Gastrocnemius medialis (tissue), 4 donors: ENCODE data around the gene CPZ. TPM values are rescaled to one million over a fixed set of nuclear protein-coding genes. Genes with fewer than 3 reads are reported as not detected.

Experiments
- ATAC-seq, 2 donors: fragments of 150-250 bp; one replicate each; pipeline ENCODE4 v1.9.1; 2016
- DNase-seq, 2 donors: peaks; one replicate each; pipeline ENCODE4 v3.0.0-alpha.2; 2019
- H3K27ac ChIP-seq, 4 donors: fragments of 200-600 bp; sonication (generic); 1 replicate in 1 of 4; 2 replicates in 3 of 4; pipeline ENCODE4 v1.5.1; 2016 to 2018; ENCODE audit warnings: mild to moderate bottlenecking in 2 of 4, moderate library complexity in 1 of 4
- H3K27me3 ChIP-seq, 3 donors: fragments of 200-600 bp; sonication (generic) in 2 of 3; 1 replicate in 1 of 3; 2 replicates in 2 of 3; pipeline versions ENCODE4 v1.5.1 to v1.6.0; 2016 to 2019; ENCODE audit warnings: mild to moderate bottlenecking in 1 of 3, moderate library complexity in 1 of 3
- H3K36me3 ChIP-seq, 2 donors: fragments of 200-600 bp; sonication (generic) in 1 of 2; one replicate each; pipeline ENCODE4 v1.5.1; 2017 to 2018
- H3K4me1 ChIP-seq, 2 donors: fragments of 200-600 bp; sonication (generic) in 1 of 2; one replicate each; pipeline ENCODE4 v1.5.1; 2016 to 2017; ENCODE audit warnings: mild to moderate bottlenecking in 2 of 2
- H3K4me3 ChIP-seq, 4 donors: fragments of 200-600 bp; sonication (generic) in 3 of 4; 1 replicate in 1 of 4; 2 replicates in 3 of 4; pipeline ENCODE4 v1.5.1; 2016 to 2019; ENCODE audit warnings: mild to moderate bottlenecking in 2 of 4
- H3K9me3 ChIP-seq, 3 donors: fragments of 200-600 bp; sonication (generic) in 2 of 3; 1 replicate in 1 of 3; 2 replicates in 2 of 3; pipeline ENCODE4 v1.5.1; 2016 to 2019
- POLR2A ChIP-seq, 2 donors: fragments of 450-650 bp; IDR thresholded peaks; one replicate each; pipeline ENCODE4 v1.6.1; 2017; ENCODE audit warnings: antibody characterized with exemption in 2 of 2, mild to moderate bottlenecking in 2 of 2, moderate library complexity in 2 of 2
- in situ Hi-C, 4 donors: fragments of 200-750 bp; cut with MboI; loops; one replicate each; pipeline versions ENCODE4 v1.15.0 to v1.8.0; 2017; ENCODE audit warnings: low sequenced_read_pairs in 4 of 4
- intact Hi-C: fragments of 100-400 bp; cut with DNase I; formaldehyde crosslinking; loops from one replicate; pipeline ENCODE4 v1.15.1; 2023; ENCODE audit warnings: low total_unique reads
- total RNA-seq, 4 donors: library from RNA; depleted of rRNA; stranded (reverse); fragments of >200 nt; gene quantifications; one replicate each; pipeline versions ENCODE4 v1.1.0 to v1.2.3, GENCODE V29; 2016
- TF ChIP-seq, protein P1 (sequence below), 5 experiments: fragments of 450-650 bp in 3 of 5; fragments of 200-600 bp in 2 of 5; sonication (generic) in 2 of 5; IDR thresholded peaks in 4 of 5; conservative IDR thresholded peaks in 1 of 5; 1 replicate in 4 of 5; 2 replicates in 1 of 5; pipeline ENCODE4 v1.5.1; 2016 to 2019; ENCODE audit warnings: antibody characterized with exemption in 5 of 5, mild to moderate bottlenecking in 3 of 5, moderate library complexity in 3 of 5

Gene CPZ
- total RNA-seq, 4 donors from 2014 or later, result not detected

DNA sequence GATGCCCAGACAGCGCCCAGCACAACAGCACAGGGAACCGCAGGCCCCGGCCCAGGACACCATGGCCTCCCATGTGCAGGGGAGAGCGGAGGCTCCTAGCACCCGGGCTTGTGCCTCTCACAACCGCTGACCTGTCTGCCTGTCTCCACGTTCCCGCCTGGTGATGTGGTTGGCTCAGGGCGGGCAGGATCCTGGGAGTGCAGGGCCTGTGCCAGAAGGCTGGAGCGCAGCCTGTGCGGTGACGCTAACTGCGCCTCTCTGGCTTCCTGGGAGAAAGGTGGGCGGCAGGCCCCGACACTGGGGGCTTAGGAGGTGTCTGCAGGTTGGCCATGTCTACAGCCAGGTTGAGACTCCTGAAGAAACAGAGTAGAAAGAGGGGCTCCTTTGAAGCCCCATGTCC is 48.7 kb downstream of the CPZ start:
- Histone ChIP-seq H3K4me3 (no peak overlapping the region), H3K9me3 (no peaks in the 10 kb centered on the region), H3K27me3 (no peaks in the 10 kb centered on the region), H3K27ac (no peak overlapping the region), H3K36me3 (no peaks in the 10 kb centered on the region), H3K4me1 (no peaks in the 10 kb centered on the region)
- in situ Hi-C loops, result no loop called here
- TF ChIP-seq, protein P1, sequence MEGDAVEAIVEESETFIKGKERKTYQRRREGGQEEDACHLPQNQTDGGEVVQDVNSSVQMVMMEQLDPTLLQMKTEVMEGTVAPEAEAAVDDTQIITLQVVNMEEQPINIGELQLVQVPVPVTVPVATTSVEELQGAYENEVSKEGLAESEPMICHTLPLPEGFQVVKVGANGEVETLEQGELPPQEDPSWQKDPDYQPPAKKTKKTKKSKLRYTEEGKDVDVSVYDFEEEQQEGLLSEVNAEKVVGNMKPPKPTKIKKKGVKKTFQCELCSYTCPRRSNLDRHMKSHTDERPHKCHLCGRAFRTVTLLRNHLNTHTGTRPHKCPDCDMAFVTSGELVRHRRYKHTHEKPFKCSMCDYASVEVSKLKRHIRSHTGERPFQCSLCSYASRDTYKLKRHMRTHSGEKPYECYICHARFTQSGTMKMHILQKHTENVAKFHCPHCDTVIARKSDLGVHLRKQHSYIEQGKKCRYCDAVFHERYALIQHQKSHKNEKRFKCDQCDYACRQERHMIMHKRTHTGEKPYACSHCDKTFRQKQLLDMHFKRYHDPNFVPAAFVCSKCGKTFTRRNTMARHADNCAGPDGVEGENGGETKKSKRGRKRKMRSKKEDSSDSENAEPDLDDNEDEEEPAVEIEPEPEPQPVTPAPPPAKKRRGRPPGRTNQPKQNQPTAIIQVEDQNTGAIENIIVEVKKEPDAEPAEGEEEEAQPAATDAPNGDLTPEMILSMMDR (IDR thresholded peaks at IDR 0.05 in 4 of 5, conservative IDR thresholded peaks at IDR 0.05 in 1 of 5), result no peak
- no peak for TF ChIP-seq POLR2A (IDR thresholded peaks at IDR 0.05)
- DNase-seq, result no peak
- ATAC-seq, result no peak
- intact Hi-C loops, result no loop called here

- H3K27me3 ChIP-seq, result no peaks in the 10 kb centered on the region
- no peaks in the 10 kb centered on the region for H3K4me1 ChIP-seq
- H3K27ac ChIP-seq, result no peak overlapping the region
- ATAC-seq (no peak), DNase-seq (no peak)
- H3K4me3 ChIP-seq, result no peak overlapping the region
- H3K36me3 ChIP-seq, result no peaks in the 10 kb centered on the region
- TF ChIP-seq, protein P1 (IDR thresholded peaks at IDR 0.05 in 4 of 5, conservative IDR thresholded peaks at IDR 0.05 in 1 of 5), result no peak
- no peak for TF ChIP-seq POLR2A (IDR thresholded peaks at IDR 0.05)
- H3K9me3 ChIP-seq, result no peaks in the 10 kb centered on the region
- in situ Hi-C loops (no loop called here), intact Hi-C loops (no loop called here)
Observed at GRCh38 chr4:8641931-8642650, 49.5 kb downstream of the CPZ start.

GRCh38 chr4:8642651-8643321 is 50.2 kb downstream of the CPZ start:
- TF ChIP-seq, protein P1 (IDR thresholded peaks at IDR 0.05 in 4 of 5, conservative IDR thresholded peaks at IDR 0.05 in 1 of 5), result no peak
- TF ChIP-seq POLR2A (IDR thresholded peaks at IDR 0.05), result no peak
- Histone ChIP-seq H3K4me1 (no peaks in the 10 kb centered on the region), H3K27me3 (no peaks in the 10 kb centered on the region), H3K9me3 (no peaks in the 10 kb centered on the region), H3K36me3 (no peaks in the 10 kb centered on the region), H3K27ac (no peak overlapping the region), H3K4me3 (no peak overlapping the region)
- no peak for ATAC-seq
- in situ Hi-C loops (no loop called here), intact Hi-C loops (no loop called here)
- DNase-seq, result no peak

DNA sequence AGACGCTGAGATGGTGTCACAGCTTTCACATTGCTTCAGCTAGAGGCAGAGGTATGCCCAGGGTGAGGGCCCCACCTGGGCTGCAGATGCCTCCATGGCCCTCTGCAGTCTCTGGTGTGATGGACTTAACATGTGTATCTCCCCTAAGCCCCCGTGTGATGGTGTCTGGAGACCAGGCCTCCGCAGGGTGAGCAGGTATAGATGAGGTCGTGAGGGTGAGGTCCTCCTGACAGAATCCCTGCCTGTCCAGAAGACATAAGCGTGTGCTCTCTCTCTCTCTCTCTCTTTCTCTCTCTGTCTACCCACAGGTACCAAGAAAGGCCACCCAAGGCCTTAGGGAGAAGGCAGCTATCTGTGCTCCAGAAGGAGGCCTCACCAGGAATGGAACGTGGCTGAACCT is 50.9 kb downstream of the CPZ start:
- in situ Hi-C loops, result no loop called here
- TF ChIP-seq, protein P1 (IDR thresholded peaks at IDR 0.05 in 4 of 5, conservative IDR thresholded peaks at IDR 0.05 in 1 of 5), result no peak
- Histone ChIP-seq H3K27me3 (no peaks in the 10 kb centered on the region), H3K9me3 (no peaks in the 10 kb centered on the region), H3K4me3 (no peak overlapping the region), H3K27ac (no peak overlapping the region), H3K4me1 (no peaks in the 10 kb centered on the region), H3K36me3 (no peaks in the 10 kb centered on the region)
- intact Hi-C loops, result no loop called here
- ATAC-seq, result no peak
- DNase-seq, result no peak
